HG03520 (cell line): ENCODE measurements around the gene RAPGEF5.

Source experiments
- ATAC-seq: cut with Tn5 transposase; IDR thresholded peaks from one replicate; pipeline ENCODE4 v1.9.1; 2021; ENCODE audit warnings: mild to moderate bottlenecking, moderate library complexity; ENCODE audit not compliant: unreplicated experiment

The RAPGEF5 gene

GRCh38 chr7:22269963-22270362 lies 87.0 kb downstream of the RAPGEF5 start:
- no peak for ATAC-seq

DNA sequence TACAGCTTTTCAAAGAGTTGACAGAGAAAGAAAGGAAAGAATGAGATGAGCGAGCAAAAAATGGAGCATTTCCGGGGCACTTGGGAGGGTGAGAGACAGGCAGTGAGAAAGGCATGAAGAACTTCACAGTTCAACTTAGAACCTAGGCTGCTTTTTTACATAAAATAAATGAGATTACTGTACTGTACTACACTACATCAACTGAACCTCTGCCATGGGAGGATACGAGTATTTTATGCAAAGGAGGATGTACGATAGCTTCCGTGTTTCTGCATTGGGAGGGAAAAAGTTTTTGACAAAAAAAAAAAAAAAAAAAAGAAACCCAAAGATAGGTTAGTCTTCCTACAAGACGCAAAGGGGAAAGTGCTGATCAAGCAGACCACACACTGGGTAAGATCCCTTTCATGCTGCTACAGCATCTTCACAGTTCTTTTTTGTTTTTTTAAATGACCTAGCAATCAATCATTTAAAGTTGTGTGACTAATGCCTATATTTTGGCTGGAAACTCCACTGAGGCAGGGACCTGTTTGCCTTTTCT lies 88.0 kb downstream of the RAPGEF5 start:
- ATAC-seq = no peak

GRCh38 chr7:22267930-22268615 lies 88.9 kb downstream of the RAPGEF5 start:
- no peak for ATAC-seq

DNA sequence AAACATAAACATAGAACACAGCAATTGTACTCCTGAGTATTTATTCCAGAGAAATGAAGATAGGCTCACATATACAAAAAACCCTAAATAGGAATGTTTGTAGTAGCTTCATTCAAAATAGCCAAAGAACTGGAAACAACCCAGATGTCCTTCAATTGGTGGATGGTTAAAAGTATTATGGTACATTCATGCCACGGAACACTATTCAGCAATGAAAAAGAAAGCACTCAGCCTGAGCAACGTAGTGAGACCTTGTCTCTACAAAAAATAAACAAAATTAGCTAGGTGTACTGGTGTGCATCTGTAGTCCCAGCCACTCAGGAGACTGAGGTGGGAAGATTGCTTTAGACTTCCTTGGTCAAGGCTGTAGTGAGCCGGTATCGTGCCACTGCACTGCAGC lies 94.4 kb downstream of the RAPGEF5 start:
- no peak for ATAC-seq

- ATAC-seq = no peak
Observed at GRCh38 chr7:22256541-22257096, 100.3 kb downstream of the RAPGEF5 start.

- ATAC-seq = no peak
Observed at GRCh38 chr7:22255834-22256233, 101.1 kb downstream of the RAPGEF5 start.

DNA sequence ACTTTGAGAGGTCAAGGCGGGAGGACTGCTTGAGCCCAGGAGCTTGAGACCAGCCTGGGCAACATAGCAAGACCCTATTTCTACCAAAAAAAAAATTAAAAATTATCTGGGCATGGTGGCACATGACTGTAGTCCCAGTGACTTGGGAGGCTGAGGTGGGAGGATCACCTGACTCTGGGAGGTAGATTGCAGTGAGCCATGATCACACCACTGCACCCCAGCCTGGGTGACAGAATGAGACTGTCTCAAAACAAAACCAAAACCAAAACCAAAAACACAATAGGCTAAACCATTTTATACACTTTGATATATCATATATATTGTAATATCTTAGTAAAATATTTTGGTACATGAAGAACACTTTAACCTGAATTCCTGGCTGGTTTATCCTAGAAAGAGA lies 101.6 kb downstream of the RAPGEF5 start:
- no peak for ATAC-seq

GRCh38 chr7:22252936-22253536 lies 103.9 kb downstream of the RAPGEF5 start:
- ATAC-seq = no peak

DNA sequence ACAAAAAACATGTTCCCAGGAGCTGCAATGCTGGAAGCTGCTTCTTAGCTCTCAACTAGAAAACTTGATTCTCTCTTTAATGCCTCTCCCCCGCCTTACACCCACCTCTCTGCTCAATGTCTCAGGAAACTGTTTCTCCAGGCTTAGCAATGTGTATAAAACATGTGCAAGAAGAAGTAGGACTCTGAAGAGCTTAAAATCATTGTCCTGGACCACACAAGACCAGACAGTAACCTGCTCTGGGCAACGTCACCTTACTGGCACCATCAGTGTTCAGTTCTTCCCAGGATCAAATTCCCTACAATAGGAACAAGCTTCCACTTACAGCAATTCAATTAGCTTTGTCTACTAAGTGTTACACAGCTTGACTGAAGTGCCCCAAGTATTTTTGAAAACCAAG lies 104.9 kb downstream of the RAPGEF5 start:
- ATAC-seq = no peak

GRCh38 chr7:22251281-22251680 lies 105.7 kb downstream of the RAPGEF5 start:
- no peak for ATAC-seq

DNA sequence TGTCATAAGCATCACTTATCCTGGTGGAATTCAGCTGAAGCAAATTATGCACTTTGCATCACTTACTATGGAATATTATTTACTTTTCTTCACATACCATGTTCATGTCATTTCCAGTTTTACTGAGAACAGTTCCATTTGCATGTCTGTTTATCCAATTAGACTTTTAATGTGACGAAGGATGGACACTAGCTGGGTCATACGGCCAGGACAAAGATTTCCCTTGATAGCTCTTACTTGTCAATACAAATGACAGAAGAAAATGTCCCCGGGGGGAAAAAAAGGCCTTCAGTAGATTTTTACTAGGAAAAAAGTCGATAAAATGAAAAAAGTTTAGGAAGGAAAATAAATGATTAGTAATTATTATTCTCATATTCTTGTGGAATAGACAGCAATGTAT lies 106.6 kb downstream of the RAPGEF5 start:
- no peak for ATAC-seq

GRCh38 chr7:22248111-22248809 lies 108.7 kb downstream of the RAPGEF5 start:
- ATAC-seq = no peak

GRCh38 chr7:22241805-22242390 lies 115.1 kb downstream of the RAPGEF5 start:
- ATAC-seq = no peak

- ATAC-seq = no peak
Observed at GRCh38 chr7:22240904-22241571, 115.9 kb downstream of the RAPGEF5 start.

GRCh38 chr7:22238354-22239311 lies 118.3 kb downstream of the RAPGEF5 start:
- no peak for ATAC-seq

GRCh38 chr7:22235134-22235533 lies 121.8 kb downstream of the RAPGEF5 start:
- no peak for ATAC-seq

- no peak for ATAC-seq
Observed at GRCh38 chr7:22234227-22234626, 122.7 kb downstream of the RAPGEF5 start.

DNA sequence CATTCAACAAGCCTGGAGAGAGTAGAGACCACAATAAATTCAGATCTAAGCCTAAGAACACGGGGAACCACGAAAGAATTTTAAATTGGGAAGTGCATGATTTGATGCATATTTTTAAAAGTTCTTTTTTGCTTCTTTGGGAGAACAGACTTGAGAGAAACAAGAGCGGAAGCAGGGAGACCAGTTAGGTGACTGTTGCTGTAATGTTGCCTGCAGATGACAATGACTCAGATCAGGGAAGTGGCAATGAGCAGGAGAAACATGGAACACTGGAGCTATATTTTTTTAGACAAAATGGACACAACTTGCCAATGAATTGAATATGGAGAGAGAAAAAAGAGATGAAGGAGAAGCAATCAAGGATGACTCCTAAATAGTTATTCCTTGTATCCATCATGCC lies 125.1 kb downstream of the RAPGEF5 start:
- ATAC-seq = no peak

- no peak for ATAC-seq
Observed at GRCh38 chr7:22231141-22231540, 125.8 kb downstream of the RAPGEF5 start.

DNA sequence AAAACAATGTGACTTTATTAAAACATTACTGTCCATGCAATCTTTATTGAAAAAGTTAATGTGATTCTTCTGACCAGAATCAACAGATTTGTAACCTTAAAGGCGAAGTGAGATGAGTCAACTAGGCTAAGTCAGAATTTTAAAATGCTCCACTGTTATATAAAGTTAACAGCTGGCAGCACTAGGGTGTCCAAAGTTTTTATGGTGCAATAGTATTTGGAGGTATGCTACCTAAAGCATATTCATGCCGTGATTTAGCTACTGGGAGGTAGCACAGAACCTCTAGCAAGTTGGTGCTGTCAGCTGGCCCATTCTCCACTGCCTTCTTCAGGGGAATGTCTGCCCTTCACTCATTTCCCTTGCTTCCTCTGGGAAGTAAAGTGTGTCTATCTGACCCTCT lies 126.7 kb downstream of the RAPGEF5 start:
- ATAC-seq = no peak
